ENCODE data around the gene TNS3. TPM values are rescaled to one million over a fixed set of nuclear protein-coding genes. Genes with fewer than 3 reads are reported as not detected.
A peak's percentile ranks its signal among the peaks of the same experiment; 100 is the strongest.

Gene TNS3
- total RNA-seq, 1 donor from 2014 or later = 92.9 TPM

DNA sequence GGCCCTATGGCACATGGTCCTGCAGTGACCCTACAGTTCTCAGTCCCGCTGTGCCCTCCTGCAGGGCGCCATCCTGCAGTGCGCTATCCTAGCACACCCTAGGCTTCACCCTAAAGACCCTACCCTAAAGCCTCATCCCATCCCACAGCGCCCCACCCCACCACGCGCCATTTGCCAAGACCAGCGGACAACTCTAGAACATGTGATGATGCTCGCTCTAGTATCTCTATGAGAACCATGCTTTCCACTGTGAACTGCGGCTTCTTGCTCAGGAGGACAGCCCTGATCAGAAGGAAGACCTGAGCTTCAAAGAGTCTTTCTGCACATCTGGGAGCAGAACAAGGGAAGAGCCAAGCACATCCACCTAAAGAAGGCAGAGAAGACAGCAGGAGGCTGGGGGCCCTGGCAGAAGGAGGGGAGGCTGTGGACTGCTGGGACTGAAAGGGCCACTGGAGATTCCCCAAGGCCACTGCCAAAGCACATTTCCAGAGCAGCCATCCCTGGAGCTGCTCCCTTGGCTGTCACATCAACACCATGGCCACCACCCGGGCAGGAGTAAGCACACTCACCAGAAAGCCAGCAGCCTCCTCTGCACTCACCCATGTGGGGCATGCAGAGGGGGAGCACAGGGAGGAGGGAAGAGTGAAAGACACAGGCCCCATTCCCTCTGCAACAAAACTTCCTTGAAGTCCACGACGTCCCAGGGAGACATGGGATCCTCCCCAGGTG lies 134.1 kb downstream of the TNS3 start:
- H3K4me1 Mint-ChIP-seq (ENCODE audit: low read depth, unreplicated experiment) = peaks cover 73% of the 10 kb centered on the region
- Histone ChIP-seq H3K79me2 (ENCODE audit: insufficient read depth, low read length) (peaks cover 70% of the 10 kb centered on the region), H3K9ac (ENCODE audit: low read length) (no peak overlapping the region), H3K36me3 (ENCODE audit: insufficient read depth, low read length) (no peaks in the 10 kb centered on the region), H4K20me1 (ENCODE audit: insufficient read depth, low read length) (peaks cover 62% of the 10 kb centered on the region), H3K4me3 (ENCODE audit: insufficient read depth, low read depth, low read length) (no peak overlapping the region), H3K4me1 (ENCODE audit: insufficient read depth, low read length) (peaks cover 32% of the 10 kb centered on the region), H3K9me3 (ENCODE audit: insufficient read depth, low read depth, low read length) (no peaks in the 10 kb centered on the region), H3K4me2 (ENCODE audit: low read length) (no peak overlapping the region), H3K27ac (ENCODE audit: low read depth, low read length) (no peak overlapping the region), H2AFZ (ENCODE audit: low read depth, low read length) (no peak overlapping the region), H3K27me3 (ENCODE audit: insufficient read depth, low read length) (no peaks in the 10 kb centered on the region)
- peak overlapping the region; percentile 83 for H3K27ac Mint-ChIP-seq (ENCODE audit: unreplicated experiment)
- no peaks in the 10 kb centered on the region for H3K27me3 Mint-ChIP-seq (ENCODE audit: low read depth, unreplicated experiment)
- no peaks in the 10 kb centered on the region for H3K9me3 Mint-ChIP-seq (ENCODE audit: unreplicated experiment)
- H3K4me3 Mint-ChIP-seq (ENCODE audit: unreplicated experiment) = peak overlapping the region; percentile 70
- TF ChIP-seq, protein P1, sequence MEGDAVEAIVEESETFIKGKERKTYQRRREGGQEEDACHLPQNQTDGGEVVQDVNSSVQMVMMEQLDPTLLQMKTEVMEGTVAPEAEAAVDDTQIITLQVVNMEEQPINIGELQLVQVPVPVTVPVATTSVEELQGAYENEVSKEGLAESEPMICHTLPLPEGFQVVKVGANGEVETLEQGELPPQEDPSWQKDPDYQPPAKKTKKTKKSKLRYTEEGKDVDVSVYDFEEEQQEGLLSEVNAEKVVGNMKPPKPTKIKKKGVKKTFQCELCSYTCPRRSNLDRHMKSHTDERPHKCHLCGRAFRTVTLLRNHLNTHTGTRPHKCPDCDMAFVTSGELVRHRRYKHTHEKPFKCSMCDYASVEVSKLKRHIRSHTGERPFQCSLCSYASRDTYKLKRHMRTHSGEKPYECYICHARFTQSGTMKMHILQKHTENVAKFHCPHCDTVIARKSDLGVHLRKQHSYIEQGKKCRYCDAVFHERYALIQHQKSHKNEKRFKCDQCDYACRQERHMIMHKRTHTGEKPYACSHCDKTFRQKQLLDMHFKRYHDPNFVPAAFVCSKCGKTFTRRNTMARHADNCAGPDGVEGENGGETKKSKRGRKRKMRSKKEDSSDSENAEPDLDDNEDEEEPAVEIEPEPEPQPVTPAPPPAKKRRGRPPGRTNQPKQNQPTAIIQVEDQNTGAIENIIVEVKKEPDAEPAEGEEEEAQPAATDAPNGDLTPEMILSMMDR (IDR thresholded peaks at IDR 0.05; ENCODE audit: insufficient read depth, low read depth, low read length) = no peak
- TF ChIP-seq EZH2 (IDR thresholded peaks at IDR 0.05; ENCODE audit: insufficient read depth, low read length) = no peak
- DNase-seq (ENCODE audit: low read depth) = no peak
- no peak for FAIRE-seq
- peaks cover 15% of the 10 kb centered on the region for H3K36me3 Mint-ChIP-seq (ENCODE audit: low read depth, unreplicated experiment)

DNA sequence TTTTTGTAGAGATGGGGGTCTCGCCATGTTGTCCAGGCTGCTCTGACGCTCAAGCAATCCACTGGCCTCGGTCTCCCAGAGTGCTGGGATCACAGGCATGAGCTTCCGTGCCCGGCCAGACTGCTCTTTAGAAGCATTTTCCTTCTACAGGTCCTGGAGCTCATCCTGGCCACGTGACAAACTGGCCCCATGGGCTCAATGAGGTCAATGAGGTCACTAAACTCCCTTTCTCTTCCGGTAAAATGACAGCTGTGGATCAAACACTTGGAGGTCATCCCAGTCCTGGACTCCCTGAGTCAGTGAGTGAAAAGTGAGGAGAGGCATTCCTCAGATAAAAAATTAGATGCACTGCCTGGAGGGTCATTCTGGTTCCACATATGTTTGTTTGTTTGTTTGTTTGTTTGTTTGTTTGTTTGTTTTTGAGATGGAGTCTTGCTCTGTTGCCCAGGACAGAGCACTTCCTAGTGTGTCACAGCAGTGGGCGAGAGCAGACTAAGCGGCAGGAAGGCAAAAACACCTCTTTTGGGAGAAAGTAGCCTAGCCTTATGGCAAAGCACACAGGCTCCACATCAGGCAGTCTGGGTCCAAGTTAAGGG lies 134.9 kb downstream of the TNS3 start:
- Mint-ChIP-seq H3K9me3 (ENCODE audit: unreplicated experiment) (no peaks in the 10 kb centered on the region), H3K27me3 (ENCODE audit: low read depth, unreplicated experiment) (no peaks in the 10 kb centered on the region), H3K4me1 (ENCODE audit: low read depth, unreplicated experiment) (peaks cover 74% of the 10 kb centered on the region), H3K27ac (ENCODE audit: unreplicated experiment) (peak overlapping the region; percentile 34), H3K4me3 (ENCODE audit: unreplicated experiment) (no peak overlapping the region), H3K36me3 (ENCODE audit: low read depth, unreplicated experiment) (peaks cover 15% of the 10 kb centered on the region)
- peaks cover 70% of the 10 kb centered on the region for H3K79me2 ChIP-seq (ENCODE audit: insufficient read depth, low read length)
- DNase-seq (ENCODE audit: low read depth) (no peak), FAIRE-seq (no peak)
- TF ChIP-seq, protein P1 (IDR thresholded peaks at IDR 0.05; ENCODE audit: insufficient read depth, low read depth, low read length) = no peak
- no peak for TF ChIP-seq EZH2 (IDR thresholded peaks at IDR 0.05; ENCODE audit: insufficient read depth, low read length)
- H3K9me3 ChIP-seq (ENCODE audit: insufficient read depth, low read depth, low read length) = no peaks in the 10 kb centered on the region
- no peak overlapping the region for H3K4me3 ChIP-seq (ENCODE audit: insufficient read depth, low read depth, low read length)
- no peaks in the 10 kb centered on the region for H3K36me3 ChIP-seq (ENCODE audit: insufficient read depth, low read length)
- H3K27me3 ChIP-seq (ENCODE audit: insufficient read depth, low read length) = no peaks in the 10 kb centered on the region
- no peak overlapping the region for H3K9ac ChIP-seq (ENCODE audit: low read length)
- H4K20me1 ChIP-seq (ENCODE audit: insufficient read depth, low read length) = peaks cover 68% of the 10 kb centered on the region
- H2AFZ ChIP-seq (ENCODE audit: low read depth, low read length) = no peak overlapping the region
- H3K4me2 ChIP-seq (ENCODE audit: low read length) = no peak overlapping the region
- peaks cover 27% of the 10 kb centered on the region for H3K4me1 ChIP-seq (ENCODE audit: insufficient read depth, low read length)
- no peak overlapping the region for H3K27ac ChIP-seq (ENCODE audit: low read depth, low read length)
